Endodermal cell (in vitro differentiated cells): Measurements from ENCODE around the gene MMP24. TPM values are rescaled to one million over a fixed set of nuclear protein-coding genes. Genes with fewer than 3 reads are reported as not detected.

Experiments
- DNase-seq: peaks from one replicate; pipeline ENCODE4 v3.0.0-alpha.2; 2017
- H3K27ac ChIP-seq: 2 replicates; pipeline ENCODE4 v1.5.1; 2013; ENCODE audit warnings: mild to moderate bottlenecking, low read depth, low read length, moderate library complexity
- H3K27me3 ChIP-seq: 2 replicates; pipeline ENCODE4 v1.6.1; 2013; ENCODE audit warnings: mild to moderate bottlenecking, low read length, moderate library complexity; ENCODE audit not compliant: insufficient read depth, control insufficient read depth, poor library complexity, severe bottlenecking
- H3K36me3 ChIP-seq: 2 replicates; pipeline ENCODE4 v1.7.0; 2013; ENCODE audit warnings: mild to moderate bottlenecking, low read length, moderate library complexity; ENCODE audit not compliant: control insufficient read depth, insufficient read depth
- H3K4me1 ChIP-seq: one replicate; pipeline ENCODE4 v1.7.0; 2013; ENCODE audit warnings: low read length; ENCODE audit not compliant: control insufficient read depth, insufficient read depth
- H3K4me3 ChIP-seq: 2 replicates; pipeline ENCODE4 v1.5.1; 2013; ENCODE audit warnings: mild to moderate bottlenecking, low read length, moderate library complexity
- H3K9ac ChIP-seq: 2 replicates; pipeline ENCODE4 v1.6.1; 2013; ENCODE audit warnings: mild to moderate bottlenecking, low read length, moderate library complexity; ENCODE audit not compliant: poor library complexity, severe bottlenecking; ENCODE audit errors: extremely low read depth
- H3K9me3 ChIP-seq: 2 replicates; pipeline ENCODE4 v1.6.1; 2013; ENCODE audit warnings: mild to moderate bottlenecking, low read length, moderate library complexity; ENCODE audit not compliant: control insufficient read depth
- H3K27ac Mint-ChIP-seq: 2 replicates; pipeline ENCODE4 v1.8.0; 2020; ENCODE audit warnings: mixed read lengths
- H3K27me3 Mint-ChIP-seq: 2 replicates; pipeline ENCODE4 v1.8.0; 2021; ENCODE audit warnings: mild to moderate bottlenecking, mixed read lengths; ENCODE audit not compliant: insufficient read depth
- H3K36me3 Mint-ChIP-seq: 2 replicates; pipeline ENCODE4 v1.8.0; 2020; ENCODE audit warnings: low read depth, mixed read lengths
- H3K4me1 Mint-ChIP-seq: 2 replicates; pipeline ENCODE4 v1.8.0; 2020; ENCODE audit warnings: mixed read lengths
- H3K4me3 Mint-ChIP-seq: 2 replicates; pipeline ENCODE4 v1.8.0; 2020; ENCODE audit warnings: mild to moderate bottlenecking, moderate library complexity, mixed read lengths
- H3K9me3 Mint-ChIP-seq: 2 replicates; pipeline ENCODE4 v1.8.0; 2020; ENCODE audit warnings: mild to moderate bottlenecking, mixed read lengths
- CTCF ChIP-seq: fragments of 200-600 bp; sonication (generic); conservative IDR thresholded peaks from 2 replicates; pipeline ENCODE4 v1.5.0; 2021; ENCODE audit warnings: antibody characterized with exemption, mild to moderate bottlenecking
- WGBS, 2 experiments: methylation state at CpG; one replicate each; pipeline versions ENCODE4 v1.1.5 to v1.1.7; 2013; ENCODE audit warnings: missing lambda C conversion rate in 2 of 2, mixed read lengths in 1 of 2; ENCODE audit not compliant: insufficient coverage in 1 of 2, insufficient read length in 1 of 2; 5-methylcytosine and 5-hydroxymethylcytosine counted together
- total RNA-seq, 2 donors: library from RNA; stranded (reverse); fragmentation: NEBNext Ultra II Directional in 1 of 2; extraction: Animal tissue kit (Norgen Biotek cat#: 25700) in 1 of 2; gene quantifications; 2 replicates in 1 of 2; 3 replicates in 1 of 2; pipeline ENCODE4 v1.2.1, GENCODE V29; 2021

The MMP24 gene
- total RNA-seq, 2 donors from 2014 or later, result 1.3 to 5.9 TPM

DNA sequence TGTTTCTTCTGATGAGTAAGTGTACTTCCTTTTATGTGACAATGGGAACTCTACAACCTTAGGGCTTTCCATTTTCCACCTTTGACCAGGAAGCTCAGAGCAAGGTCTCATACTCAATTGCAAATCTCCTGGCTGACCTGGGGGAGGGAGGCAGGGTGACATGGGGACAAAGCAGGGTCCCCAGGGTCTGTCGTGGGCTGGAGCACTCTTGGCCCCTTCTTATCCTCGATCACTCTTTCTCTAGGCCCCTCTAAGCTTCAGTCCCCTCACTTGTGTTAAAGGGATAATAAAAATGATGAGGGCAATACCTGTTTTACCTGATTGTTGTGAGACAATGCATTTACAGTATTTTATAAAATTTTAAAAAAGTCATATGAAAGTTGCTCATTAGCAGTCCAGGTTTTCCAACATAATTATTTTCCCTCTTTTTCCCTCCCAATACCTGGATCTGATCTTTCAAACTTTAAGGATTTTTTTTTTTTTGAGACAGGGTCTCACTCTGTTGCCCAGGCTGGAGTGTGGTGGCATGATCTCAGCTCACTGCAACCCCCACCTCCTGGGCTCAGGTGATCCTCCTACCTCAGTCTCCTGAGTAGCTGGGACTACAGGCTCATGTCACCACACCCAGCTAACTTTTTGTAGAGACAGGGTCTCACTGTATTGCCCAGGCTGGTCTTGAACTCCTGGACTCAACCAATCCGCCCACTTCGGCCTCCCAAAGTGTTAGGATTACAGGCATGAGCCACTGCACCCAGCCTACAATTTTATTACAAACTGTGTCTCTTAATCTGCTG, 74.2 kb downstream of the MMP24 start:
- no peak overlapping the region for H3K27ac ChIP-seq
- no peaks in the 10 kb centered on the region for H3K4me1 ChIP-seq
- peaks cover 20% of the 10 kb centered on the region for H3K36me3 ChIP-seq
- 84% methylated on average over 4 of the region's 4 CpGs; no CpG with 5 or more reads in 1 of the 2 experiments for WGBS, 2 experiments
- H3K9ac ChIP-seq, result no peak overlapping the region
- no peaks in the 10 kb centered on the region for H3K9me3 ChIP-seq
- Mint-ChIP-seq H3K27me3 (peaks cover 16% of the 10 kb centered on the region), H3K4me3 (no peak overlapping the region), H3K27ac (no peak overlapping the region), H3K9me3 (no peaks in the 10 kb centered on the region), H3K36me3 (peaks cover 5% of the 10 kb centered on the region), H3K4me1 (peaks cover 5% of the 10 kb centered on the region)
- H3K27me3 ChIP-seq, result no peaks in the 10 kb centered on the region
- no peak overlapping the region for H3K4me3 ChIP-seq
- no peak for TF ChIP-seq CTCF
- no peak for DNase-seq

GRCh38 chr20:35301426-35301825, 74.9 kb downstream of the MMP24 start:
- Histone ChIP-seq H3K27ac (no peak overlapping the region), H3K36me3 (peaks cover 25% of the 10 kb centered on the region), H3K4me1 (no peaks in the 10 kb centered on the region), H3K4me3 (no peak overlapping the region), H3K9me3 (no peaks in the 10 kb centered on the region), H3K27me3 (no peaks in the 10 kb centered on the region), H3K9ac (no peak overlapping the region)
- Mint-ChIP-seq H3K27ac (no peak overlapping the region), H3K4me3 (no peak overlapping the region), H3K4me1 (peaks cover 5% of the 10 kb centered on the region), H3K9me3 (no peaks in the 10 kb centered on the region), H3K27me3 (peaks cover 16% of the 10 kb centered on the region), H3K36me3 (peaks cover 8% of the 10 kb centered on the region)
- no peak for DNase-seq
- WGBS, 2 experiments, result 93% methylated on average over 2 of the region's 2 CpGs; no CpG with 5 or more reads in 1 of the 2 experiments
- no peak for TF ChIP-seq CTCF

DNA sequence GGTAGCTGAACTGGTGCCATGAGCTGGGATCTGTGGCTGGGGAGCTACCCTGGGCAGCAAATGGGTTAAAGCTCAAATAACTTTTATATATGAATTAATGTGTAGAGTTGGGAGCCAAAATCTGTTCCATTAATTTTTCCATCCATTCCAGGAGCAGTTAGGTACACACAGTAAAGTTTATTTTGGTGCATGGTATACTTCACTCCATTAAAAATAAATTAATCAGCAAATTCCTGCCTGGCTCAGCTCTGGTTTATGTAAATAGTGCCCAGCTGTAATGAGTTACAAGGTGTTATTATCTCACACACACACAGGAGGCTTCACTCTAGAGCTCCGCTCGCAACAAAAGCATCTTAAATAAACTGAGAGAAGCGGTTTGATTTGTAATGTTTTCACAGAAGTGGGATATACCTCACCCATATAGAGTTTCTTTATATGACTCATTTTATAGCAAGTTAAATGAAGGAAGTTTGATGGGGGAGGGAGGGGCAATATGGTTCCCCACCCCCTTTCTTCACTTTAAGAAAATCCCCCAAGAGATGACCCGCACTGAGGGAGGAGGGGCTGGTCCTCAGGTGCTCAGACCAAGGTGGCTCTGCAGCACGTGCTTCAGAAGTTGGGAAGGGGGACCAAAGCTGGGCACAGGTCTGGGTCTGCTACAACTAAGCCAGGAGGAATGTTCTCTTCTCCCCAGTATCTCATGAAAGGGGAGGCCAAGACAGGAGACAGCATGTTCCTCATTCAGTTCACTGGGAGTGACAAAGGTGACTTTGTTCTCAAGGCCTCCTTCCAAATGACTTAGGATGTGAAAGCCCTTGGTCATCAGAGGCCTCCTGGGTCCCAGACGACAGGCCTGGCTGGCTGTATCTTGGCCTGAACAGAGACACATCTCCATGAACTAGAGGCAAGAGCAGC, 76.2 kb downstream of the MMP24 start:
- Mint-ChIP-seq H3K9me3 (no peaks in the 10 kb centered on the region), H3K4me1 (peaks cover 5% of the 10 kb centered on the region), H3K4me3 (no peak overlapping the region), H3K27me3 (peaks cover 14% of the 10 kb centered on the region), H3K36me3 (peaks cover 8% of the 10 kb centered on the region), H3K27ac (no peak overlapping the region)
- no peak for DNase-seq
- H3K27ac ChIP-seq, result no peak overlapping the region
- H3K27me3 ChIP-seq, result no peaks in the 10 kb centered on the region
- peaks cover 27% of the 10 kb centered on the region for H3K36me3 ChIP-seq
- H3K4me1 ChIP-seq, result peaks cover under 1% of the 10 kb centered on the region
- H3K4me3 ChIP-seq, result no peak overlapping the region
- TF ChIP-seq CTCF, result no peak
- no peaks in the 10 kb centered on the region for H3K9me3 ChIP-seq
- H3K9ac ChIP-seq, result no peak overlapping the region
- 91 to 100% methylated on average over 2 to 3 of the region's 6 CpGs for WGBS, 2 experiments
